HCT116 (cell line): ENCODE results near the gene PCDHA7.

Source experiments
- CEBPB ChIP-seq: IDR thresholded peaks from 2 replicates; pipeline ENCODE4 v1.6.1; 2012; ENCODE audit warnings: low read depth
- EGR1 ChIP-seq: IDR thresholded peaks from 2 replicates; pipeline ENCODE4 v1.6.1; 2012; ENCODE audit warnings: low read depth
- EZH2 ChIP-seq: fragments of 200-600 bp; sonication (generic); IDR thresholded peaks from 2 replicates; pipeline ENCODE4 v1.6.1; 2017; ENCODE audit warnings: antibody characterized with exemption, mixed run types
- JUND ChIP-seq: IDR thresholded peaks from 2 replicates; pipeline ENCODE4 v1.6.1; 2012
- POLR2A ChIP-seq: IDR thresholded peaks from 2 replicates; pipeline ENCODE4 v1.7.0; 2011; ENCODE audit warnings: borderline replicate concordance; ENCODE audit not compliant: insufficient read depth, insufficient read length; ENCODE audit errors: extremely low read depth
- POLR2AphosphoS5 ChIP-seq: IDR thresholded peaks from 2 replicates; pipeline ENCODE4 v1.6.1; 2011; ENCODE audit warnings: mild to moderate bottlenecking, low read depth, low read length, moderate library complexity
- RAD21 ChIP-seq: IDR thresholded peaks from 2 replicates; pipeline ENCODE4 v1.6.1; 2012; ENCODE audit warnings: low read depth, mild to moderate bottlenecking
- TCF7L2 ChIP-seq: IDR thresholded peaks from 2 replicates; pipeline ENCODE4 v1.7.0; 2011; ENCODE audit warnings: borderline replicate concordance, inconsistent platforms; ENCODE audit not compliant: insufficient read depth, insufficient read length; ENCODE audit errors: extremely low read depth
- YY1 ChIP-seq: IDR thresholded peaks from 2 replicates; pipeline ENCODE4 v1.6.1; 2011; ENCODE audit warnings: low read length, low read depth, moderate library complexity, mild to moderate bottlenecking; ENCODE audit not compliant: insufficient replicate concordance; ENCODE audit errors: extremely low read depth
- TF ChIP-seq, protein P1 (sequence below), 3 experiments: fragments of 200-600 bp in 1 of 3; sonication (generic) in 1 of 3; IDR thresholded peaks in 2 of 3; conservative IDR thresholded peaks in 1 of 3; 2 replicates each; pipeline ENCODE4 v1.5.1; 2012 to 2017; ENCODE audit warnings: low read depth in 2 of 3, low read length in 2 of 3, antibody characterized with exemption in 1 of 3, borderline replicate concordance in 1 of 3, control low read depth in 1 of 3, mild to moderate bottlenecking in 1 of 3, mixed read lengths in 1 of 3, mixed run types in 1 of 3, moderate library complexity in 1 of 3; ENCODE audit not compliant: insufficient read depth in 1 of 3
- TF ChIP-seq, protein P2 (sequence below): IDR thresholded peaks from 2 replicates; pipeline ENCODE4 v1.6.1; 2012
- TF ChIP-seq, protein P3 (sequence below): IDR thresholded peaks from 2 replicates; pipeline ENCODE4 v1.6.1; 2012

DNA sequence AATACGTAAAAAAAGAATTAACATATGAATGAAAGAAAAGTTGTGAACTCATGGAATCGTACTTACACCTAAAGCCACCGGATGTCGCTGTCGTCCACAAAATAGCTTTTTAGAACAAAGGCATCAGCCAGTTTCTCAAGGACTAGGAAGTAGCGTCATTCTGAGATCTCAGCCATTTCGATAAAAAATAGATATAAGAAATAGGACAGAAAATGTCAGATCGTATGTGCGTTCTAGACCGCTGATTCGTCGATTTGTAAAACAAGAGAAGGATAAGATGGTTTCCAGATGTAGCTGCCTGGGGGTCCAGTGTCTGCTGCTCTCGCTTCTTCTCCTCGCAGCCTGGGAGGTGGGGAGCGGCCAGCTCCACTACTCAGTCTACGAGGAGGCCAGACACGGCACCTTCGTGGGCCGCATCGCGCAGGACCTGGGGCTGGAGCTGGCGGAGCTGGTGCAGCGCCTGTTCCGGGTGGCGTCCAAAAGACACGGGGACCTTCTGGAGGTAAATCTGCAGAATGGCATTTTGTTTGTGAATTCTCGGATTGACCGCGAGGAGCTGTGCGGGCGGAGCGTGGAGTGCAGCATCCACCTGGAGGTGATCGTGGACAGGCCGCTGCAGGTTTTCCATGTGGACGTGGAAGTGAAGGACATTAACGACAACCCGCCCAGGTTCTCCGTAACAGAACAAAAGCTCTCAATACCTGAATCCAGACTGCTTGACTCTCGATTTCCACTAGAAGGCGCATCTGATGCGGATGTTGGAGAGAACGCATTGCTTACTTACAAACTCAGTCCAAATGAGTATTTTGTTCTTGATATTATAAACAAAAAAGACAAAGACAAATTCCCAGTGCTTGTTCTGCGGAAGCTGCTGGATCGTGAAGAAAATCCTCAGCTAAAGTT is 22.0 kb downstream of the PCDHA7 start, which contains the start of gene PCDHA10:
- TF ChIP-seq POLR2A (no peak), YY1 (no peak), TCF7L2 (no peak), JUND (no peak), POLR2AphosphoS5 (no peak), RAD21 (peak; percentile 68), EZH2 (no peak), EGR1 (no peak), CEBPB (no peak)
- TF ChIP-seq, protein P1, sequence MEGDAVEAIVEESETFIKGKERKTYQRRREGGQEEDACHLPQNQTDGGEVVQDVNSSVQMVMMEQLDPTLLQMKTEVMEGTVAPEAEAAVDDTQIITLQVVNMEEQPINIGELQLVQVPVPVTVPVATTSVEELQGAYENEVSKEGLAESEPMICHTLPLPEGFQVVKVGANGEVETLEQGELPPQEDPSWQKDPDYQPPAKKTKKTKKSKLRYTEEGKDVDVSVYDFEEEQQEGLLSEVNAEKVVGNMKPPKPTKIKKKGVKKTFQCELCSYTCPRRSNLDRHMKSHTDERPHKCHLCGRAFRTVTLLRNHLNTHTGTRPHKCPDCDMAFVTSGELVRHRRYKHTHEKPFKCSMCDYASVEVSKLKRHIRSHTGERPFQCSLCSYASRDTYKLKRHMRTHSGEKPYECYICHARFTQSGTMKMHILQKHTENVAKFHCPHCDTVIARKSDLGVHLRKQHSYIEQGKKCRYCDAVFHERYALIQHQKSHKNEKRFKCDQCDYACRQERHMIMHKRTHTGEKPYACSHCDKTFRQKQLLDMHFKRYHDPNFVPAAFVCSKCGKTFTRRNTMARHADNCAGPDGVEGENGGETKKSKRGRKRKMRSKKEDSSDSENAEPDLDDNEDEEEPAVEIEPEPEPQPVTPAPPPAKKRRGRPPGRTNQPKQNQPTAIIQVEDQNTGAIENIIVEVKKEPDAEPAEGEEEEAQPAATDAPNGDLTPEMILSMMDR (IDR thresholded peaks at IDR 0.05 in 2 of 3, conservative IDR thresholded peaks at IDR 0.05 in 1 of 3; ENCODE audit: borderline replicate concordance in 1 of 3, insufficient read depth in 1 of 3, low read depth in 2 of 3, low read length in 2 of 3) = peak; percentile 29 to 52 (median 43); a peak in 3 of 6 replicates
- TF ChIP-seq, protein P2, sequence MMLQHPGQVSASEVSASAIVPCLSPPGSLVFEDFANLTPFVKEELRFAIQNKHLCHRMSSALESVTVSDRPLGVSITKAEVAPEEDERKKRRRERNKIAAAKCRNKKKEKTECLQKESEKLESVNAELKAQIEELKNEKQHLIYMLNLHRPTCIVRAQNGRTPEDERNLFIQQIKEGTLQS = no peak
- TF ChIP-seq, protein P3, sequence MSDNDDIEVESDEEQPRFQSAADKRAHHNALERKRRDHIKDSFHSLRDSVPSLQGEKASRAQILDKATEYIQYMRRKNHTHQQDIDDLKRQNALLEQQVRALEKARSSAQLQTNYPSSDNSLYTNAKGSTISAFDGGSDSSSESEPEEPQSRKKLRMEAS = no peak
